Panc1 (cell line): Measurements from ENCODE around the gene SLC35F4.

Source experiments
- POLR2AphosphoS5 ChIP-seq: IDR thresholded peaks from 2 replicates; pipeline ENCODE4 v1.6.1; 2012; ENCODE audit warnings: mild to moderate bottlenecking, low read depth, low read length, moderate library complexity
- TCF7L2 ChIP-seq: IDR thresholded peaks from 2 replicates; pipeline ENCODE4 v1.6.1; 2011; ENCODE audit warnings: mild to moderate bottlenecking, low read depth, low read length, inconsistent platforms

GRCh38 chr14:57732463-57733285 is 133.2 kb downstream of the SLC35F4 start:
- TF ChIP-seq TCF7L2: no peak
- TF ChIP-seq POLR2AphosphoS5: no peak
